Activated B cell treated with CpG ODN at 0.5 μM for 24 hours (primary cell): ENCODE measurements around the gene GJB2. TPM values are rescaled to one million over a fixed set of nuclear protein-coding genes. Genes with fewer than 3 reads are reported as not detected.
A peak's percentile ranks its signal among the peaks of the same experiment; 100 is the strongest.

Experiments used
- ATAC-seq: fragments of 200-7000 bp; cut with Tn5 transposase; one replicate; pipeline ENCODE4 v1.10.0; 2021; ENCODE audit warnings: low read depth, mild to moderate bottlenecking, moderate library complexity
- CTCF ChIA-PET: fragments of 350-600 bp; sonication (Branson Sonifier 250); formaldehyde crosslinking; loops from one replicate; lab custom pipeline; 2021; ENCODE audit warnings: antibody characterized with exemption; lab: Charles Lee
- POLR2A ChIA-PET: fragments of 350-600 bp; sonication (Branson Sonifier 250); formaldehyde crosslinking; loops from one replicate; lab custom pipeline; 2021; ENCODE audit warnings: antibody characterized with exemption; lab: Charles Lee
- DNase-seq: peaks from one replicate; pipeline ENCODE4 v3.0.0; 2022
- H3K27ac Mint-ChIP-seq: one replicate; pipeline ENCODE4 v1.8.0; 2020; ENCODE audit warnings: mixed read lengths
- H3K27me3 Mint-ChIP-seq: one replicate; pipeline ENCODE4 v1.8.0; 2021; ENCODE audit warnings: mixed read lengths
- H3K36me3 Mint-ChIP-seq: one replicate; pipeline ENCODE4 v1.8.0; 2021; ENCODE audit warnings: low read depth, mixed read lengths
- H3K4me1 Mint-ChIP-seq: one replicate; pipeline ENCODE4 v1.8.0; 2021; ENCODE audit warnings: mixed read lengths
- H3K4me3 Mint-ChIP-seq: one replicate; pipeline ENCODE4 v1.8.0; 2020; ENCODE audit warnings: mild to moderate bottlenecking, mixed read lengths
- H3K9me3 Mint-ChIP-seq: one replicate; pipeline ENCODE4 v1.8.0; 2020; ENCODE audit warnings: mixed read lengths
- intact Hi-C: fragments of 100-400 bp; cut with micrococcal nuclease; formaldehyde crosslinking; loops from one replicate; pipeline ENCODE4 v1.15.1; 2024
- total RNA-seq: library from RNA; stranded (reverse); gene quantifications from 2 replicates; pipeline ENCODE4 v1.2.3, GENCODE V29; 2022
- TF ChIP-seq, protein P1 (sequence below): fragments of 200-600 bp; IDR thresholded peaks from one replicate; pipeline ENCODE4 v1.8.0; 2022; ENCODE audit warnings: antibody characterized with exemption, mild to moderate bottlenecking

The GJB2 gene
- total RNA-seq, 1 donor from 2014 or later, result not detected

DNA sequence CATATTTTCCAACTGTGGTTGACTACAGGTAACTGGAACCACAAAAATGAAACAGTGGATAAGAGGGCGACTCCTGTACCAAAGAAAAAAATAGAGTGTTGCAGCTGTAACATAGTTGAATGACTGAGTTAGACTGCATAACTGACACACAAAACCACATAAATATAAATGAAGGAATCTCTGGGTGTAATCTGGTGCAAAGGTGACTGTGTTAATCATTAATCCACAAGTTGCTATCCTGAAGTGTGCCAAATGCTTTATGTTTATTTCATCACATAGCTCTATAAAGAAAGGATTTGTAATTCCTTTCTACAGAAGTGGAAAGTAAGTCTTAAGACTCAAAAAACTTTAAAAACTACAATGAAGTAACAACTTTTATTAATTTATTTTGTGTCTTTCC lies 6.0 kb upstream of the GJB2 start:
- DNase-seq (no peak), ATAC-seq (no peak)
- POLR2A ChIA-PET, result no interaction called here
- CTCF ChIA-PET, result interaction anchor here (3.0 kb wide), 1 partner anchor 727 kb away, joined by 11 read pairs; no protein-coding TSS in a partner anchor
- Mint-ChIP-seq H3K4me3 (no peak overlapping the region), H3K27ac (no peak overlapping the region), H3K36me3 (no peaks in the 10 kb centered on the region), H3K9me3 (peaks cover 3% of the 10 kb centered on the region), H3K4me1 (peaks cover 12% of the 10 kb centered on the region), H3K27me3 (peaks cover 39% of the 10 kb centered on the region)
- TF ChIP-seq, protein P1, sequence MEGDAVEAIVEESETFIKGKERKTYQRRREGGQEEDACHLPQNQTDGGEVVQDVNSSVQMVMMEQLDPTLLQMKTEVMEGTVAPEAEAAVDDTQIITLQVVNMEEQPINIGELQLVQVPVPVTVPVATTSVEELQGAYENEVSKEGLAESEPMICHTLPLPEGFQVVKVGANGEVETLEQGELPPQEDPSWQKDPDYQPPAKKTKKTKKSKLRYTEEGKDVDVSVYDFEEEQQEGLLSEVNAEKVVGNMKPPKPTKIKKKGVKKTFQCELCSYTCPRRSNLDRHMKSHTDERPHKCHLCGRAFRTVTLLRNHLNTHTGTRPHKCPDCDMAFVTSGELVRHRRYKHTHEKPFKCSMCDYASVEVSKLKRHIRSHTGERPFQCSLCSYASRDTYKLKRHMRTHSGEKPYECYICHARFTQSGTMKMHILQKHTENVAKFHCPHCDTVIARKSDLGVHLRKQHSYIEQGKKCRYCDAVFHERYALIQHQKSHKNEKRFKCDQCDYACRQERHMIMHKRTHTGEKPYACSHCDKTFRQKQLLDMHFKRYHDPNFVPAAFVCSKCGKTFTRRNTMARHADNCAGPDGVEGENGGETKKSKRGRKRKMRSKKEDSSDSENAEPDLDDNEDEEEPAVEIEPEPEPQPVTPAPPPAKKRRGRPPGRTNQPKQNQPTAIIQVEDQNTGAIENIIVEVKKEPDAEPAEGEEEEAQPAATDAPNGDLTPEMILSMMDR, result no peak
- intact Hi-C loops, result loop anchor here (10.0 kb wide), 2 partner anchors 296 to 506 kb away; partner anchors contain the start of gene IL17D

GRCh38 chr13:20197361-20197834 lies 4.7 kb upstream of the GJB2 start:
- TF ChIP-seq, protein P1, result peak; percentile 6
- DNase-seq, result no peak
- Mint-ChIP-seq H3K27ac (no peak overlapping the region), H3K36me3 (no peaks in the 10 kb centered on the region), H3K4me3 (no peak overlapping the region), H3K27me3 (peaks cover 40% of the 10 kb centered on the region), H3K9me3 (peaks cover 3% of the 10 kb centered on the region), H3K4me1 (peaks cover 16% of the 10 kb centered on the region)
- peak; percentile 71 for ATAC-seq
- CTCF ChIA-PET, result interaction anchor here (0.5 to 3.0 kb wide), 5 partner anchors 9 to 728 kb away, joined by 3 to 11 read pairs (median 5); no protein-coding TSS in a partner anchor
- POLR2A ChIA-PET, result no interaction called here
- intact Hi-C loops, result loop anchor here (1.0 to 10.0 kb wide), 5 partner anchors 15 to 728 kb away; partner anchors contain the start of gene IL17D

GRCh38 chr13:20195801-20196200 lies 3.1 kb upstream of the GJB2 start:
- POLR2A ChIA-PET, result no interaction called here
- Mint-ChIP-seq H3K27ac (no peak overlapping the region), H3K4me3 (no peak overlapping the region), H3K36me3 (no peaks in the 10 kb centered on the region), H3K27me3 (peaks cover 47% of the 10 kb centered on the region), H3K4me1 (peaks cover 20% of the 10 kb centered on the region), H3K9me3 (no peaks in the 10 kb centered on the region)
- ATAC-seq (no peak), DNase-seq (no peak)
- intact Hi-C loops, result loop anchor here (2.0 to 10.0 kb wide), 4 partner anchors 13 to 633 kb away; partner anchors contain the start of gene IL17D
- TF ChIP-seq, protein P1, result no peak
- CTCF ChIA-PET, result interaction anchor here (1.1 to 3.0 kb wide), 2 partner anchors 13 to 730 kb away, joined by 3 to 11 read pairs; no protein-coding TSS in a partner anchor

GRCh38 chr13:20193907-20194631 lies 1.3 kb upstream of the GJB2 start:
- H3K27ac Mint-ChIP-seq, result no peak overlapping the region
- peaks cover 50% of the 10 kb centered on the region for H3K27me3 Mint-ChIP-seq
- CTCF ChIA-PET, result no interaction called here
- peak overlapping the region; percentile 72 for H3K4me3 Mint-ChIP-seq
- intact Hi-C loops, result loop anchor here (10.0 kb wide), 2 partner anchors 301 to 511 kb away; partner anchors contain the start of gene IL17D
- POLR2A ChIA-PET, result no interaction called here
- DNase-seq (no peak), ATAC-seq (peak; percentile 46)
- TF ChIP-seq, protein P1, result no peak
- H3K36me3 Mint-ChIP-seq, result no peaks in the 10 kb centered on the region
- peaks cover 20% of the 10 kb centered on the region for H3K4me1 Mint-ChIP-seq
- H3K9me3 Mint-ChIP-seq, result no peaks in the 10 kb centered on the region
